GM13976 (cell line): ENCODE results near the gene WSCD2.

Source experiments
- DNase-seq: peaks from one replicate; pipeline ENCODE4 v3.0.0; 2012; ENCODE audit warnings: low spot score
- in situ Hi-C: fragments of 300-500 bp; cut with MboI; formaldehyde crosslinking; loops from one replicate; pipeline ENCODE4 v1.12.0; 2022; ENCODE audit warnings: low sequenced_read_pairs, mixed read lengths, inconsistent platforms; ENCODE audit not compliant: unreplicated experiment
- TF ChIP-seq, protein P1 (sequence below): IDR thresholded peaks from 2 replicates; pipeline ENCODE4 v1.5.1; 2012; ENCODE audit warnings: borderline replicate concordance, mild to moderate bottlenecking; ENCODE audit not compliant: insufficient read depth; ENCODE audit errors: extremely low read depth, missing control alignments, control extremely low read depth

The WSCD2 gene

DNA sequence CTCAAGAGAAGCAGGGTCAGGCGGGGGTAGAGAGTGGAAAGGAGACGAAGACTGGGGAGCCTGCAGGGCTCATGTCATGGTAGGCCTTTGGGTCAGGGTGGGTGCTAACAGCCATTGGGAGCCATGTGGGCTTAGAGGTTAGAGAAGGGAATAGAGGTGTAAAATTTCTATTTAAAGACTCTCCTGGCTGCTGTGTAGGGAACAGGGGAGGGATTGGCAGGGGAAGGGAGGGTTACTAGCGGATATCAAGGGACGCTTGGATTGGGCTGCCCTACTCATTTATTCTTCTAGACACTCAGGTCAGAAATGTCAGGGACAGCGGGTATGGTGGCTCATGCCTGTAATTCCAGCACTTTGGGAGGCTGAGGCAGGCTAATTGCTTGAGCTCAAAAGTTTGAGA is 18.2 kb downstream of the WSCD2 start:
- in situ Hi-C loops, result no loop called here
- no peak for DNase-seq
- TF ChIP-seq, protein P1, sequence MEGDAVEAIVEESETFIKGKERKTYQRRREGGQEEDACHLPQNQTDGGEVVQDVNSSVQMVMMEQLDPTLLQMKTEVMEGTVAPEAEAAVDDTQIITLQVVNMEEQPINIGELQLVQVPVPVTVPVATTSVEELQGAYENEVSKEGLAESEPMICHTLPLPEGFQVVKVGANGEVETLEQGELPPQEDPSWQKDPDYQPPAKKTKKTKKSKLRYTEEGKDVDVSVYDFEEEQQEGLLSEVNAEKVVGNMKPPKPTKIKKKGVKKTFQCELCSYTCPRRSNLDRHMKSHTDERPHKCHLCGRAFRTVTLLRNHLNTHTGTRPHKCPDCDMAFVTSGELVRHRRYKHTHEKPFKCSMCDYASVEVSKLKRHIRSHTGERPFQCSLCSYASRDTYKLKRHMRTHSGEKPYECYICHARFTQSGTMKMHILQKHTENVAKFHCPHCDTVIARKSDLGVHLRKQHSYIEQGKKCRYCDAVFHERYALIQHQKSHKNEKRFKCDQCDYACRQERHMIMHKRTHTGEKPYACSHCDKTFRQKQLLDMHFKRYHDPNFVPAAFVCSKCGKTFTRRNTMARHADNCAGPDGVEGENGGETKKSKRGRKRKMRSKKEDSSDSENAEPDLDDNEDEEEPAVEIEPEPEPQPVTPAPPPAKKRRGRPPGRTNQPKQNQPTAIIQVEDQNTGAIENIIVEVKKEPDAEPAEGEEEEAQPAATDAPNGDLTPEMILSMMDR, result no peak

DNA sequence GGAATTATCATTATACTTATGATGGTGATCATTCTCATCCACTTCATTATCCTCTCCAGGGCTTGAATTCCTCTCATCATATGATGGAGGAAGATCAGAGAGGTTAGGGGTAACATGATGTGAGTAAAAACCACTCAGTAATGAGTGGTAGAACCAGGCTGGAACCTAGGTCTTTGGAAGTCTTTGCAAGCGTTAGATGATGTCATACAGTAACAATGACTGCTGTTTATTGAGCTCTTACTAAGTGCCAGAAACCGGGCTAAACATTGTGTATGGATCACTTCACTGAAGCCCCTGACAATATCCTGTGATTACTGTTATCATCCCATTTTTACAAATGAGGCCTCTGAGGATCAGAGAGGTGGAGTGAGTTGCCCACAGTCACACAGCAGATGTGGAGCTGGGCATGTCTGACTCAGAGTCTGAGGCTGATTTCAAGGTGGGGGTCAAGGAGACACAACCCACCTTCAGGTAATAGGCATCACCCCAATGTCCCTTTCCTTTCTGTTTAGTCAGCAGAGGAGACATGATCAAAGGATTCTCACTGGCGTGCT is 19.5 kb downstream of the WSCD2 start:
- in situ Hi-C loops, result no loop called here

DNA sequence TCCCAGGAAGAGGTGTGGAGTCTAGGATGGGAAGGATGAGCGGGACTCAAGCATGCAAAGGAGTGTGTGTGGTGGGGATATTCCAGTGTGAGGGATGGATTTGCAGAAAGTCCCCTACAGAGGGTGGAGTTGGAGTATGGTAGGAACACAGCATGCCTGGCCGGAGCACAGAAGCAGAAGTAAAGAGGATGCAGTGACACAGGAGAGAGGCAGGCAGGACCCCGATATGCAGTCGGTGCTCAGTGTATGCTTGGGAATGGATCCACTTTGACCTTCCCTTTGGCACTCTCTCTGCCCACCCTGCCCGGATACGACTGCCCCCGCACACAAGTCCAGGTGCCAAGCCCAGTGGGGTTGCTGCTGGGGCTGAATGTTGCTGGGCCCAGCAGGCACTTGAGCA is 21.3 kb downstream of the WSCD2 start:
- in situ Hi-C loops, result no loop called here
- TF ChIP-seq, protein P1, result no peak
- no peak for DNase-seq

More for the DNA sequence above, 19.5 kb downstream of the WSCD2 start:
- TF ChIP-seq, protein P1, result no peak
- no peak for DNase-seq

GRCh38 chr12:108151533-108152169 is 22.6 kb downstream of the WSCD2 start:
- DNase-seq, result no peak
- in situ Hi-C loops, result no loop called here
- TF ChIP-seq, protein P1, result no peak

DNA sequence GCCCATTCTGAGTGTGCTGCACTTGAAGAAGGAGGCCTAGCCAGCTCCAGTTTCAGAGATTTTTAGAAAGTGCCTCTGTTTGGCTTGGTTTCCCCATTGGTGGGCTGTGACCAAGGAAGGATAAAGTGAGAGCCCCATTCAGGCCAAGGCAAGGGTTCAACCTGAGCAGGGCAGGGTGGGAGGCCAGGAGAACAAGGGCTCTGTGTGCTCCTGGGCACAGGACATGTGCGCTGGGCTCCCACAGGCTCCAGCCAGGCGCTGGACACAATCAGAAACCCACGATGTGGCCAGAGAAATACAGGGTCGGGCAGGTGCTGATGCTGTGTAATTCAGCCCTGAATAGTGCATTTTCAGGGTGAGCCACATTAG is 23.1 kb downstream of the WSCD2 start:
- no peak for DNase-seq
- in situ Hi-C loops, result no loop called here
- TF ChIP-seq, protein P1, result no peak

DNA sequence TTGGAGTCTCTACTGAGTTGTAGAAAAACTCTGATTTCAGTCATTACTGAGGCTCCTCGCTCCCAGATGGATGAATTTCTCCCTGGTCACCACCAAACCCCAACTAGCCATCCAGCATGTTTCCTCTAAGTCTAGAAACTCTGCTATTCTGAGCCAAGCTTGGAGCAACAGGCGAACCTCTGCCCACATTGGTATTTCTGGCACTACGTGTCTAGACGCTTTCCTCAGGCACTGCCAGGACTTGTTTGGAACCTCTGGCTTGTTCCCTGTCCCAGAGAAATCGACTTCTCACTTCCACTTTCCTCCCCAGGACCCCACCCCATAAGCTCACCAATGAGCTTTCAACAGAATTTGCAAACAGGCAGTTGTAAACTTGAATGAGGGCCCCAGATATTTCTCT is 27.6 kb downstream of the WSCD2 start:
- DNase-seq, result no peak
- TF ChIP-seq, protein P1, result no peak
- in situ Hi-C loops, result no loop called here
